Measurements from ENCODE around the gene PGM5.

The PGM5 gene

DNA sequence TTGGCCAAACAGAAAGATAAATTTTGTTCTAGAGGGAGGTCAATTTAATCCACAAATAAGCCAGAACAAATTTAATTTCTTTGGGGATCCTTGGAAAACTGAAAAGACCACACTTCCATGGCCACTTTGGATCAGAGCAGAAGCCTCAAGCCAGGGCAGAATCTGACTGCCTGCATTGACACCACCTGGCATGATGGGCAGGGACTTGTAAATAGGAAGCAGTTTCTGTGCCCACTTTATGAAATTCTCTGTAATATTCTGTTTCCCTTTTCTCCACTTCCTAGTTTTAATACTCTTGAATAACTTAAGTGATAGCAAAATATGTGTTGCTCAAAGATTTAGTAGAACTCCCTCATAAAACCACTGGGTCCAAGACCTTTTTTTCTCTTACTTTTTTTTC is 191.0 kb downstream of the PGM5 start:
- no peak overlapping the region for H3K9ac ChIP-seq (ENCODE audit: low read length)
- TF ChIP-seq, protein P1, sequence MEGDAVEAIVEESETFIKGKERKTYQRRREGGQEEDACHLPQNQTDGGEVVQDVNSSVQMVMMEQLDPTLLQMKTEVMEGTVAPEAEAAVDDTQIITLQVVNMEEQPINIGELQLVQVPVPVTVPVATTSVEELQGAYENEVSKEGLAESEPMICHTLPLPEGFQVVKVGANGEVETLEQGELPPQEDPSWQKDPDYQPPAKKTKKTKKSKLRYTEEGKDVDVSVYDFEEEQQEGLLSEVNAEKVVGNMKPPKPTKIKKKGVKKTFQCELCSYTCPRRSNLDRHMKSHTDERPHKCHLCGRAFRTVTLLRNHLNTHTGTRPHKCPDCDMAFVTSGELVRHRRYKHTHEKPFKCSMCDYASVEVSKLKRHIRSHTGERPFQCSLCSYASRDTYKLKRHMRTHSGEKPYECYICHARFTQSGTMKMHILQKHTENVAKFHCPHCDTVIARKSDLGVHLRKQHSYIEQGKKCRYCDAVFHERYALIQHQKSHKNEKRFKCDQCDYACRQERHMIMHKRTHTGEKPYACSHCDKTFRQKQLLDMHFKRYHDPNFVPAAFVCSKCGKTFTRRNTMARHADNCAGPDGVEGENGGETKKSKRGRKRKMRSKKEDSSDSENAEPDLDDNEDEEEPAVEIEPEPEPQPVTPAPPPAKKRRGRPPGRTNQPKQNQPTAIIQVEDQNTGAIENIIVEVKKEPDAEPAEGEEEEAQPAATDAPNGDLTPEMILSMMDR (IDR thresholded peaks at IDR 0.05; ENCODE audit: insufficient read depth, low read length, poor library complexity, severe bottlenecking) = no peak
- no peak for TF ChIP-seq EZH2phosphoT487 (conservative IDR thresholded peaks at IDR 0.05; ENCODE audit: low read length)
- no peak overlapping the region for H3K4me3 ChIP-seq (ENCODE audit: insufficient read depth, low read length, poor library complexity, severe bottlenecking)
- H2AFZ ChIP-seq (ENCODE audit: low read depth, low read length, severe bottlenecking) = no peak overlapping the region
- no peaks in the 10 kb centered on the region for H3K79me2 ChIP-seq (ENCODE audit: insufficient read depth, low read length)
- H3K4me2 ChIP-seq (ENCODE audit: low read depth, low read length, poor library complexity, severe bottlenecking) = no peak overlapping the region
- no peaks in the 10 kb centered on the region for H3F3A ChIP-seq (ENCODE audit: insufficient read depth)
- H3K27me3 ChIP-seq (ENCODE audit: low read length) = no peaks in the 10 kb centered on the region
- no peaks in the 10 kb centered on the region for H3K9me2 ChIP-seq (replicated peaks; ENCODE audit: insufficient read depth, low read length)
- H3K36me3 ChIP-seq (ENCODE audit: low read length) = no peaks in the 10 kb centered on the region
- no peaks in the 10 kb centered on the region for H4K20me1 ChIP-seq (ENCODE audit: low read depth, low read length)
- H3K9me3 ChIP-seq (ENCODE audit: insufficient read depth, low read length) = no peaks in the 10 kb centered on the region
- no peak overlapping the region for H3K27ac ChIP-seq (ENCODE audit: low read depth, low read length)

DNA sequence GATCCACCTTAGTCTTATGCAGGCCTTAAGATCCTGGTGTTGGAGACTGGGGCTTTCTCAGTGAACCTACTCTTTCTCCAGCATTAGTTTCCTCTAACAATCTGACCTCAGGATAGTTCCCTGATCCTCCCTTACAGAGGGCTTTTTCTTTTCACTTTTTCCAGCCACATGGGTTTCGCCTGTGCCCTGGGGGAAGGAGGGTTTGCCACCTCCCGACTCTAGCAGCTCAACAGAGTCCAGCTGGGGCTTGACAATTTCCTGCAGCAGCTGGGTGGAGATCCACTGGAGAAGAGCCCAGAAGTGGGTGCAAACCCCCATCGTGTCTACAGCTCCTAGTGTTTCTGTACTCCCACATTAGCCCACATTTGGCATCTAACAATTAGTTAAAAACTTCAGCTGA is 191.8 kb downstream of the PGM5 start:
- H3K9me3 ChIP-seq (ENCODE audit: insufficient read depth, low read length) = no peaks in the 10 kb centered on the region
- H3K4me2 ChIP-seq (ENCODE audit: low read depth, low read length, poor library complexity, severe bottlenecking) = no peak overlapping the region
- TF ChIP-seq, protein P1 (IDR thresholded peaks at IDR 0.05; ENCODE audit: insufficient read depth, low read length, poor library complexity, severe bottlenecking) = no peak
- no peak for TF ChIP-seq EZH2phosphoT487 (conservative IDR thresholded peaks at IDR 0.05; ENCODE audit: low read length)
- H3K36me3 ChIP-seq (ENCODE audit: low read length) = no peaks in the 10 kb centered on the region
- H3K79me2 ChIP-seq (ENCODE audit: insufficient read depth, low read length) = no peaks in the 10 kb centered on the region
- H3K4me3 ChIP-seq (ENCODE audit: insufficient read depth, low read length, poor library complexity, severe bottlenecking) = no peak overlapping the region
- H3K9ac ChIP-seq (ENCODE audit: low read length) = no peak overlapping the region
- H2AFZ ChIP-seq (ENCODE audit: low read depth, low read length, severe bottlenecking) = no peak overlapping the region
- H3K27ac ChIP-seq (ENCODE audit: low read depth, low read length) = no peak overlapping the region
- no peaks in the 10 kb centered on the region for H4K20me1 ChIP-seq (ENCODE audit: low read depth, low read length)
- no peaks in the 10 kb centered on the region for H3K9me2 ChIP-seq (replicated peaks; ENCODE audit: insufficient read depth, low read length)
- no peaks in the 10 kb centered on the region for H3K27me3 ChIP-seq (ENCODE audit: low read length)
- no peaks in the 10 kb centered on the region for H3F3A ChIP-seq (ENCODE audit: insufficient read depth)

DNA sequence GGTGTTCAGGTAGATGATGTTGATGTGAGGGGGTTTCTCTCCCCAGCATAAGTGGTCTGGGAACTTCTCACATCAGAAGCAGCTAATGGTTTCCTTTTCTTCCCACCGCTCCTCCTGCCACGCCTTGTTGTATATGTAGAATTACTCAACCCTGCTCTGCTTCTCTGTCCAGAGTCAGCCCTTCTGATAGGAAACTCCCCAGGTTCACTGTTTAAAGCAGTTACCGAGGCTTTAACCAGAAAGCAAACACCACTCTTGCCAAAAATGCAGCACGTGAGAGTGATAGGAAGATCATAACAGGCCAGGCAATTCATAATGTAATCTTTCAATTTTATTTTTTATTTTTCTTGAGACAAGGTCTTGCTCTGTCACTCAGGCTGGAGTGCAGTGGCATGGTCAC is 194.8 kb downstream of the PGM5 start:
- Histone ChIP-seq H3K36me3 (ENCODE audit: low read length) (no peaks in the 10 kb centered on the region), H3K9me3 (ENCODE audit: insufficient read depth, low read length) (no peaks in the 10 kb centered on the region), H4K20me1 (ENCODE audit: low read depth, low read length) (no peaks in the 10 kb centered on the region), H3K9ac (ENCODE audit: low read length) (no peak overlapping the region), H3K79me2 (ENCODE audit: insufficient read depth, low read length) (no peaks in the 10 kb centered on the region), H3K9me2 (replicated peaks; ENCODE audit: insufficient read depth, low read length) (no peaks in the 10 kb centered on the region), H3K4me2 (ENCODE audit: low read depth, low read length, poor library complexity, severe bottlenecking) (no peak overlapping the region), H3K27me3 (ENCODE audit: low read length) (no peaks in the 10 kb centered on the region), H3K27ac (ENCODE audit: low read depth, low read length) (no peak overlapping the region), H3K4me3 (ENCODE audit: insufficient read depth, low read length, poor library complexity, severe bottlenecking) (no peak overlapping the region), H2AFZ (ENCODE audit: low read depth, low read length, severe bottlenecking) (no peak overlapping the region), H3F3A (ENCODE audit: insufficient read depth) (no peaks in the 10 kb centered on the region)
- TF ChIP-seq, protein P1 (IDR thresholded peaks at IDR 0.05; ENCODE audit: insufficient read depth, low read length, poor library complexity, severe bottlenecking) = no peak
